HG03354 (cell line): ENCODE measurements around the gene CNTN2.

Source experiments
- ATAC-seq: cut with Tn5 transposase; IDR thresholded peaks from one replicate; pipeline ENCODE4 v1.9.1; 2021; ENCODE audit warnings: mild to moderate bottlenecking; ENCODE audit not compliant: unreplicated experiment, poor library complexity, severe bottlenecking

CNTN2 gene

GRCh38 chr1:205052690-205053089, 9.7 kb downstream of the CNTN2 start:
- no peak for ATAC-seq

GRCh38 chr1:205053296-205053695, 10.3 kb downstream of the CNTN2 start:
- no peak for ATAC-seq

- no peak for ATAC-seq
Measured at GRCh38 chr1:205054013-205054412, 11.0 kb downstream of the CNTN2 start.

GRCh38 chr1:205056188-205056611, 13.2 kb downstream of the CNTN2 start:
- no peak for ATAC-seq

- ATAC-seq = no peak
Measured at GRCh38 chr1:205056956-205057568, 14.1 kb downstream of the CNTN2 start.

- no peak for ATAC-seq
Measured at GRCh38 chr1:205057808-205058575, 15.0 kb downstream of the CNTN2 start.

GRCh38 chr1:205058853-205059252, 15.8 kb downstream of the CNTN2 start:
- ATAC-seq = no peak

GRCh38 chr1:205059660-205060059, 16.6 kb downstream of the CNTN2 start:
- no peak for ATAC-seq

- ATAC-seq = no peak
Measured at GRCh38 chr1:205060746-205061145, 17.7 kb downstream of the CNTN2 start.

GRCh38 chr1:205061227-205061626, 18.2 kb downstream of the CNTN2 start:
- ATAC-seq = no peak

GRCh38 chr1:205061665-205062069, 18.7 kb downstream of the CNTN2 start:
- no peak for ATAC-seq

GRCh38 chr1:205062319-205062718, 19.3 kb downstream of the CNTN2 start:
- no peak for ATAC-seq

GRCh38 chr1:205062895-205063294, 19.9 kb downstream of the CNTN2 start:
- no peak for ATAC-seq

- ATAC-seq = no peak
Measured at GRCh38 chr1:205064301-205064700, 21.3 kb downstream of the CNTN2 start.

GRCh38 chr1:205064741-205065316, 21.8 kb downstream of the CNTN2 start:
- no peak for ATAC-seq

- ATAC-seq = no peak
Measured at GRCh38 chr1:205065666-205066065, 22.7 kb downstream of the CNTN2 start.

GRCh38 chr1:205066141-205066818, 23.3 kb downstream of the CNTN2 start:
- no peak for ATAC-seq

GRCh38 chr1:205067031-205067430, 24.0 kb downstream of the CNTN2 start:
- ATAC-seq = no peak

- no peak for ATAC-seq
Measured at GRCh38 chr1:205068001-205068400, 25.0 kb downstream of the CNTN2 start.

- no peak for ATAC-seq
Measured at GRCh38 chr1:205068457-205069040, 25.5 kb downstream of the CNTN2 start.
